ENCODE results near the gene SLC9A9.
A peak's percentile ranks its signal among the peaks of the same experiment; 100 is the strongest.

SLC9A9 gene

DNA sequence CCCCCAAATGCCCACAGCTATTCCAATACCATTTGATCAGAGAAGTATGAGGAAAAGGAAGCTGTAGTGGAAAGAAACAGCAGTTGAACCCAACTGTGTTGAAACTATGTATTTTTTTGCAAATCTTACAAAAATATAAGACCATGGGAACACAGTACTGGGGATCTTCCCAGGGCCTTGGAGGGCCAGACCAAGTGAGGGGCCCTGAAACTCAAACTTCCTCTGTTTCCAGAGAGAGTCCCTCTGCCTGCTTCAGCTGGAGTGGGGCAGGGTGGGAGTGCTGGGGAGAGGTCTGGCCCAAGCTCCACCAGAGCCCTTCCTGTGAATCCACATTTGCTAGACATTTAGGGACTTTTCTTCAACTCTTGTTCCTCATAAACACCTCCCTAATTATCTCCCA lies 464.8 kb downstream of the SLC9A9 start:
- Histone ChIP-seq H3K36me3 (no peaks in the 10 kb centered on the region), H3K9me3 (ENCODE audit: severe bottlenecking) (no peaks in the 10 kb centered on the region), H3K27me3 (ENCODE audit: insufficient read depth, low read depth, severe bottlenecking) (no peaks in the 10 kb centered on the region), H3K27ac (no peak overlapping the region), H3K4me3 (ENCODE audit: low read depth, low read length) (no peak overlapping the region)
- TF ChIP-seq, protein P1, sequence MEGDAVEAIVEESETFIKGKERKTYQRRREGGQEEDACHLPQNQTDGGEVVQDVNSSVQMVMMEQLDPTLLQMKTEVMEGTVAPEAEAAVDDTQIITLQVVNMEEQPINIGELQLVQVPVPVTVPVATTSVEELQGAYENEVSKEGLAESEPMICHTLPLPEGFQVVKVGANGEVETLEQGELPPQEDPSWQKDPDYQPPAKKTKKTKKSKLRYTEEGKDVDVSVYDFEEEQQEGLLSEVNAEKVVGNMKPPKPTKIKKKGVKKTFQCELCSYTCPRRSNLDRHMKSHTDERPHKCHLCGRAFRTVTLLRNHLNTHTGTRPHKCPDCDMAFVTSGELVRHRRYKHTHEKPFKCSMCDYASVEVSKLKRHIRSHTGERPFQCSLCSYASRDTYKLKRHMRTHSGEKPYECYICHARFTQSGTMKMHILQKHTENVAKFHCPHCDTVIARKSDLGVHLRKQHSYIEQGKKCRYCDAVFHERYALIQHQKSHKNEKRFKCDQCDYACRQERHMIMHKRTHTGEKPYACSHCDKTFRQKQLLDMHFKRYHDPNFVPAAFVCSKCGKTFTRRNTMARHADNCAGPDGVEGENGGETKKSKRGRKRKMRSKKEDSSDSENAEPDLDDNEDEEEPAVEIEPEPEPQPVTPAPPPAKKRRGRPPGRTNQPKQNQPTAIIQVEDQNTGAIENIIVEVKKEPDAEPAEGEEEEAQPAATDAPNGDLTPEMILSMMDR (IDR thresholded peaks at IDR 0.05; ENCODE audit: low read depth, low read length), result no peak
- DNase-seq, result no peak

- DNase-seq, result no peak
- H3K27me3 ChIP-seq (ENCODE audit: insufficient read depth, low read depth, severe bottlenecking), result no peaks in the 10 kb centered on the region
- no peak overlapping the region for H3K4me3 ChIP-seq (ENCODE audit: low read depth, low read length)
- TF ChIP-seq, protein P1 (IDR thresholded peaks at IDR 0.05; ENCODE audit: low read depth, low read length), result no peak
- no peak overlapping the region for H3K27ac ChIP-seq
- H3K9me3 ChIP-seq (ENCODE audit: severe bottlenecking), result no peaks in the 10 kb centered on the region
- no peaks in the 10 kb centered on the region for H3K36me3 ChIP-seq
Measured at GRCh38 chr3:143382816-143383215, 465.5 kb downstream of the SLC9A9 start.

- peak; percentile 49 for DNase-seq
- H3K27ac ChIP-seq, result no peak overlapping the region
- no peaks in the 10 kb centered on the region for H3K9me3 ChIP-seq (ENCODE audit: severe bottlenecking)
- H3K27me3 ChIP-seq (ENCODE audit: insufficient read depth, low read depth, severe bottlenecking), result no peaks in the 10 kb centered on the region
- H3K4me3 ChIP-seq (ENCODE audit: low read depth, low read length), result no peak overlapping the region
- H3K36me3 ChIP-seq, result no peaks in the 10 kb centered on the region
- TF ChIP-seq, protein P1 (IDR thresholded peaks at IDR 0.05; ENCODE audit: low read depth, low read length), result no peak
Measured at GRCh38 chr3:143380449-143380848, 467.8 kb downstream of the SLC9A9 start.

DNA sequence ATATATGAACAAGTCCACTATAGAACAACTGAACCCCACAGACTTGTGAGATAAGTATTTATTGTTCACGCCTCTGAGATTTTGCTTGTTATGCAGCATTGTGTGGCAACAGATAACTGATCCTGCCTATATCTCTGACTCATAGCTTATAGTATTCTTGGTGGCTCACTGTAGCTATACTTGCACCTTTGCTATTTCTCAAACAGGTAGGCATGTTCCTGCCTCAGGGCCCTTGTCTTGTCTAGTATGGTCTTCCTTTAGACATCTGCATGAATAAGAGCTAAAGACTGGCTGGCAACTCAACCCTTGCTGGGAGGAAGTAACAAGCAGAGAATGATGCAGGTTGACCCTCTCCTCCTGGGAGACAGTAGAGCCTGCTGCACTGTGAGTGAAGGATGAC lies 472.6 kb downstream of the SLC9A9 start:
- Histone ChIP-seq H3K9me3 (ENCODE audit: severe bottlenecking) (no peaks in the 10 kb centered on the region), H3K27me3 (ENCODE audit: insufficient read depth, low read depth, severe bottlenecking) (no peaks in the 10 kb centered on the region), H3K36me3 (no peaks in the 10 kb centered on the region), H3K27ac (no peak overlapping the region), H3K4me3 (ENCODE audit: low read depth, low read length) (no peak overlapping the region)
- TF ChIP-seq, protein P1 (IDR thresholded peaks at IDR 0.05; ENCODE audit: low read depth, low read length), result no peak
- DNase-seq, result no peak

GRCh38 chr3:143367171-143367570 lies 481.1 kb downstream of the SLC9A9 start:
- Histone ChIP-seq H3K27ac (no peak overlapping the region), H3K9me3 (ENCODE audit: severe bottlenecking) (no peaks in the 10 kb centered on the region), H3K36me3 (no peaks in the 10 kb centered on the region), H3K4me3 (ENCODE audit: low read depth, low read length) (no peak overlapping the region), H3K27me3 (ENCODE audit: insufficient read depth, low read depth, severe bottlenecking) (no peaks in the 10 kb centered on the region)
- DNase-seq, result no peak
- TF ChIP-seq, protein P1 (IDR thresholded peaks at IDR 0.05; ENCODE audit: low read depth, low read length), result no peak

DNA sequence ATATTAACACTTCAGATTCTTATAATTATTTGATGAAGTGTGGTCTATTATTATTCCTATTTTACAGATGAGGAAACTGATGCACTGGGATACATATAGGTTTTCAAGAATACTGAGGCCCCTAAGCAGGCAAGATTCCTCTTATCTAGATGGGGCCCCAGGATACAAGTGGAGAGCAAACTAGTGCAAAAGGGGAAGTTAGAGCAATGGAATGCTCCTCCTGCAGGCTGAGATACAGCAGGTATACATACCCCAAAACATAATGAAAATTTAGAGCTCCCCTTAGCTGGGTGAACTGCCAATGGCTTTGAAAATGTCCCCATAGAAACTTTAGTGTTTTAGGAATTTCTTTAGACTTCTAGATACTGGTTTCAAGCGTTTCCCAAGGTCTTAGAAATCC lies 481.6 kb downstream of the SLC9A9 start:
- no peak overlapping the region for H3K27ac ChIP-seq
- H3K4me3 ChIP-seq (ENCODE audit: low read depth, low read length), result no peak overlapping the region
- no peaks in the 10 kb centered on the region for H3K9me3 ChIP-seq (ENCODE audit: severe bottlenecking)
- TF ChIP-seq, protein P1 (IDR thresholded peaks at IDR 0.05; ENCODE audit: low read depth, low read length), result no peak
- no peaks in the 10 kb centered on the region for H3K36me3 ChIP-seq
- DNase-seq, result no peak
- no peaks in the 10 kb centered on the region for H3K27me3 ChIP-seq (ENCODE audit: insufficient read depth, low read depth, severe bottlenecking)
